GM10266 (cell line): Measurements from ENCODE around the gene GNG4.

Source experiments
- DNase-seq: peaks from one replicate; pipeline ENCODE4 v3.0.0; 2012; ENCODE audit errors: extremely low spot score
- TF ChIP-seq, protein P1 (sequence below): IDR thresholded peaks from 2 replicates; pipeline ENCODE4 v1.5.1; 2012; ENCODE audit warnings: mild to moderate bottlenecking, low read depth; ENCODE audit not compliant: control insufficient read depth, insufficient read depth; ENCODE audit errors: missing control alignments

Gene GNG4

DNA sequence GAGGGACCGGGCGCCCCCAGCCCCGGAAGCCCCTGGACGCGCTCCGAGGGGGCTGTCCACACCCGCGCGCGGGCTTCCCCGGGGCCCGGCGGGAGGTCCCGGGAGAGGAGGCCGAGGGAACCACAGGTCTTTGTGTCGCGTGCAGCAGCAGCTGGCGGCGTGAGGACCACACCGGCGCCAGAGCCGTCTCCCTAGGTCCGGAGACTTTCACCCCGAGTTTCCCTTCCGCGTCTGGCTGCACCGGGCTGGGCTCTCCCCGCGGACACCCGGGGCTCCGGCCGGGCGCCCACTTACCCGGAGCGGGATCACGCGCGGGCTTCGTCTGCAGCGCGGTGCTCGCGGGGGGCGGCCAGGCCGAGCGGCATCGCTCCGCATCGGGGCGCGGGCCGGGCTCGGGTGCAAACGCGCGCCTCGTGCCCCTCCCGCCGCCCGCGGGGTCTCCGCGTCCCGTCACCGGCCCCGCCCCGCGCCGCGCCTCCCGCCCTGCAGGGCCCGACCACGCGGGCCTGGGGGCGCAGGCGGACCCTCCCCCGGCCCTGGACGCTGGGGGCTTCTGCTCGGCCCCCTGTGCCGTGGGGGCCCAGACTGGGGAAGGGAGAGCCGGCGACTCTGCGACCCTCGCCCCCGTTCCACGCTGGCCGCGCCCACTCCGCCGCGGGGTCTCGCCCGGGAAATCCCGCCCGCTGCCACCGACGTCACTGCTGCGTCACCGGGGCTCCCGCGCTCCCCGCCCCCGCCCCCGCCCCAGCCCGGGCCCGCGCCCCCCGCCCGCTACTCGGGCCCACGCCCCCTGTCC lies at the start of gene GNG4:
GNG4 (minus strand) TSS at position 417 of the 796 bp plus-strand sequence. CDS start 65,946 bp downstream, outside the sequence.
- TF ChIP-seq, protein P1, sequence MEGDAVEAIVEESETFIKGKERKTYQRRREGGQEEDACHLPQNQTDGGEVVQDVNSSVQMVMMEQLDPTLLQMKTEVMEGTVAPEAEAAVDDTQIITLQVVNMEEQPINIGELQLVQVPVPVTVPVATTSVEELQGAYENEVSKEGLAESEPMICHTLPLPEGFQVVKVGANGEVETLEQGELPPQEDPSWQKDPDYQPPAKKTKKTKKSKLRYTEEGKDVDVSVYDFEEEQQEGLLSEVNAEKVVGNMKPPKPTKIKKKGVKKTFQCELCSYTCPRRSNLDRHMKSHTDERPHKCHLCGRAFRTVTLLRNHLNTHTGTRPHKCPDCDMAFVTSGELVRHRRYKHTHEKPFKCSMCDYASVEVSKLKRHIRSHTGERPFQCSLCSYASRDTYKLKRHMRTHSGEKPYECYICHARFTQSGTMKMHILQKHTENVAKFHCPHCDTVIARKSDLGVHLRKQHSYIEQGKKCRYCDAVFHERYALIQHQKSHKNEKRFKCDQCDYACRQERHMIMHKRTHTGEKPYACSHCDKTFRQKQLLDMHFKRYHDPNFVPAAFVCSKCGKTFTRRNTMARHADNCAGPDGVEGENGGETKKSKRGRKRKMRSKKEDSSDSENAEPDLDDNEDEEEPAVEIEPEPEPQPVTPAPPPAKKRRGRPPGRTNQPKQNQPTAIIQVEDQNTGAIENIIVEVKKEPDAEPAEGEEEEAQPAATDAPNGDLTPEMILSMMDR = no peak
- peak; percentile 80 for DNase-seq

DNA sequence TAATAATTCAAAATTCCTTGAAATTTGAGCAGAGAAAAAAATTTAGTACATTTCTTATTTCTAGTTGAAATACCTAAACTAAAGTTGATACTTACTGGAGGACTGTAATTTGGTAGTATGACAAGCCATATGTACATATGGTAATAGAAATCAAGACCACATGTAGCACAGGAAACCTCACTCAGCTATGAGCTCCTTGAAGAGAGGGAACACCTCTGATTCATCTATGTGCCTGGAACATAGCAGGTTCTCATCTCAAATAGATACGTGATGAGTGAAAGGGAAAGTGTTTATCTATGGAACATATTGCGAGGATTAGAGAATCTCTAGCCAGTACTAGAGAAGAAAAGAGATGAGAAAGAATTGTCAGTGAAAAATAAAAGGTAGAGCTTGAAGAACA lies 47.9 kb upstream of the GNG4 start:
- TF ChIP-seq, protein P1 = no peak
- peak; percentile 5 for DNase-seq

GRCh38 chr1:235689356-235689755 lies 39.8 kb upstream of the GNG4 start:
- DNase-seq = no peak
- TF ChIP-seq, protein P1 = no peak

GRCh38 chr1:235688096-235688495 lies 38.5 kb upstream of the GNG4 start:
- TF ChIP-seq, protein P1 = no peak
- no peak for DNase-seq

DNA sequence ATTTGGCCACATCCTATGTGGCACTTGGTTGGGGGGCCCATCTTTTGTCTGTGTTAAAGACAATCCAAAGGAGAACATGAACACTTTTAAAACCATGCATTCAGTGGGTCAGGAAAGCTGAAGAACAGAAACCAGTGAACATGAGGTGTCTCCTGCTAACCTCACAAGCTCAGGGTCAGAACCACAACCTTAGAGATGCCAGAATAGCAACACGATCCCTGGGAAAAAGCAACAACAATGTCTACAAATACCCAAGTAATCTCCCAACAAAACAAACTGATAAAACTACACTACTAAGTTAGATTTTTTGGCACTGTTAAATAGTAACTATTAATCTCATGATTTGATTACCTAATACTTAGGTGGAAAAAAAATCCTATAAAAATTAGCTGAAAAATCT lies 34.1 kb upstream of the GNG4 start:
- TF ChIP-seq, protein P1 = no peak
- DNase-seq = no peak

DNA sequence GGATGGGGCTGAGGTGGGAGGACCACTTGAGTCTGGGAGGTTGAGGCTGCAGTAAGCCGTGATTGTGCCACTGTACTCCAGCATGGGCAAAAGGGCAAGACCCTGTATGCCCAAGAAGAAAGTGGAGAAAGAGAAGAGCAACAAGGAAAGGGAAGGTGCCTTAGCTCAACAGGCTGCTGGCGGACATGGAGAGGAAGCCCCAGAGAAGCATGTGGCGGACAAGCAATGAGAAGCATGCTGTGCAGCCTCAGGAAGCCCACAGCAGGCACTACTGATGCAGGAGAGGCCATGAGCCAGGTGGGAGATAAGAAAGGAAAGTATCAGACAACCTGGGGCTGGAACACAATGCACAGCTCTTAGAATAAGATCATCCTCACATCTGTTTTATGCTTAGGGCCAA lies 32.6 kb upstream of the GNG4 start:
- TF ChIP-seq, protein P1 = no peak
- DNase-seq = no peak

- DNase-seq = no peak
- TF ChIP-seq, protein P1 = no peak
These were observed 30.1 kb upstream of the GNG4 start for GRCh38 chr1:235679644-235680043.
